CD4-positive, alpha-beta memory T cell (primary cell): Measurements from ENCODE around the gene SLC39A8. TPM values are rescaled to one million over a fixed set of nuclear protein-coding genes. Genes with fewer than 3 reads are reported as not detected.
A peak's percentile ranks its signal among the peaks of the same experiment; 100 is the strongest.

Source experiments
- CTCF ChIA-PET: fragments of 350-600 bp; sonication (Branson Sonifier 250); formaldehyde crosslinking; loops from one replicate; lab custom pipeline; 2021; ENCODE audit warnings: inconsistent platforms; ENCODE audit not compliant: partially characterized antibody; lab: Charles Lee
- POLR2A ChIA-PET: fragments of 350-600 bp; sonication (Branson Sonifier 250); formaldehyde crosslinking; loops from one replicate; lab custom pipeline; 2021; ENCODE audit not compliant: partially characterized antibody; lab: Charles Lee
- DNase-seq, 5 donors: peaks; one replicate each; pipeline versions ENCODE4 v3.0.0 to v3.0.0-alpha.2; 2020 to 2022; ENCODE audit warnings: mixed read lengths in 1 of 5
- H3K27ac ChIP-seq: one replicate; pipeline ENCODE4 v1.7.0; 2013; ENCODE audit warnings: low read depth, low read length
- H3K27me3 ChIP-seq: 2 replicates; pipeline ENCODE4 v1.7.0; 2013; ENCODE audit warnings: mild to moderate bottlenecking, low read length, moderate library complexity; ENCODE audit not compliant: insufficient read depth
- H3K36me3 ChIP-seq: 2 replicates; pipeline ENCODE4 v1.7.0; 2013; ENCODE audit warnings: mild to moderate bottlenecking, low read length, moderate library complexity; ENCODE audit not compliant: insufficient read depth
- H3K4me1 ChIP-seq: 2 replicates; pipeline ENCODE4 v1.7.0; 2013; ENCODE audit warnings: mild to moderate bottlenecking, low read length, moderate library complexity; ENCODE audit not compliant: insufficient read depth
- H3K4me3 ChIP-seq, 2 donors: one replicate each; pipeline ENCODE4 v1.7.0; 2013; ENCODE audit warnings: low read length in 2 of 2, mild to moderate bottlenecking in 1 of 2
- H3K9me3 ChIP-seq, 2 donors: one replicate each; pipeline ENCODE4 v1.7.0; 2013; ENCODE audit warnings: low read length in 2 of 2, control low read depth in 1 of 2; ENCODE audit not compliant: control insufficient read depth in 1 of 2
- H3K27ac Mint-ChIP-seq, 7 donors: one replicate each; pipeline ENCODE4 v1.8.0; 2020 to 2021; ENCODE audit warnings: mixed read lengths in 7 of 7, mild to moderate bottlenecking in 6 of 7, inconsistent platforms in 3 of 7, moderate library complexity in 3 of 7
- H3K27me3 Mint-ChIP-seq, 2 donors: one replicate each; pipeline ENCODE4 v1.8.0; 2020 to 2021; ENCODE audit warnings: mixed read lengths in 2 of 2
- H3K36me3 Mint-ChIP-seq, 2 donors: one replicate each; pipeline ENCODE4 v1.8.0; 2020 to 2021; ENCODE audit warnings: mixed read lengths in 2 of 2, inconsistent platforms in 1 of 2, mild to moderate bottlenecking in 1 of 2
- H3K4me1 Mint-ChIP-seq, 4 donors: one replicate each; pipeline ENCODE4 v1.8.0; 2020 to 2021; ENCODE audit warnings: mixed read lengths in 4 of 4, mild to moderate bottlenecking in 1 of 4
- H3K4me3 Mint-ChIP-seq, 8 donors: one replicate each; pipeline ENCODE4 v1.8.0; 2020 to 2021; ENCODE audit warnings: mixed read lengths in 8 of 8, mild to moderate bottlenecking in 7 of 8, moderate library complexity in 6 of 8, inconsistent platforms in 3 of 8
- H3K9me3 Mint-ChIP-seq, 8 donors: one replicate each; pipeline ENCODE4 v1.8.0; 2020 to 2021; ENCODE audit warnings: mixed read lengths in 8 of 8, mild to moderate bottlenecking in 5 of 8, inconsistent platforms in 3 of 8, moderate library complexity in 1 of 8
- intact Hi-C: fragments of 100-400 bp; cut with micrococcal nuclease; formaldehyde crosslinking; loops from one replicate; pipeline ENCODE4 v1.15.1; 2023
- polyA plus RNA-seq, 2 donors: library from polyadenylated mRNA; unstranded; fragments of 300-500 nt; fragmentation: Illumina TruSeq; gene quantifications; one replicate each; pipeline ENCODE4 v1.2.3, GENCODE V29; 2021
- total RNA-seq, 2 experiments: library from RNA; stranded (reverse); gene quantifications; one replicate each; pipeline ENCODE4 v1.2.3, GENCODE V29; 2021

The SLC39A8 gene
- total and polyA plus RNA-seq, 4 experiments from 2014 or later: 24.6 to 112 (median 39.1) TPM

DNA sequence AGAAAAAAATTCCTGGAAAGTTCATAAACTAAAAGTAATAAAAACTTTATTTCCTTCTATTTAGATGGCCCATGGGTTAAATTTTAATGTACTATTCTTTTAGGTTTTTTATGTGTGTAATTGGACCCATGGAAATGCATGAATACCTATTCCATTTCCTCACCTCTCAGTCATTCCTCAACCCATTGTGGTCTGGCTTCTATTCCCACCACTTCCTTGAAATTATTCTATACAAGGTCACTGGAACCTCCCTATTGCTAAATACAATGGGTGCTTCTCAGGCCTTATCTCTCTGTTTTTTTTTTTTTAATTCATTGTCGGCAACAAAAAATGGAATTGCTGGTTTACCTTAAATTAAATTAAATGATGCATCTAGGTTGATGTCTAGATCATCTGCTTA is 17.2 kb downstream of the SLC39A8 start:
- H3K36me3 Mint-ChIP-seq: peaks cover 6% of the 10 kb centered on the region in 2 donors
- no peaks in the 10 kb centered on the region for H3K27me3 ChIP-seq
- DNase-seq: no peak
- intact Hi-C loops: no loop called here
- no peak overlapping the region for H3K4me3 Mint-ChIP-seq
- H3K27ac Mint-ChIP-seq: no peak overlapping the region
- ChIA-PET POLR2A (no interaction called here), CTCF (no interaction called here)
- no peaks in the 10 kb centered on the region for H3K9me3 ChIP-seq
- H3K4me1 Mint-ChIP-seq: peaks cover 33 to 61% (median 43%) of the 10 kb centered on the region in 4 donors
- H3K36me3 ChIP-seq: no peaks in the 10 kb centered on the region
- no peaks in the 10 kb centered on the region for H3K27me3 Mint-ChIP-seq
- no peak overlapping the region for H3K4me3 ChIP-seq
- no peak overlapping the region for H3K27ac ChIP-seq
- H3K9me3 Mint-ChIP-seq: no peaks in the 10 kb centered on the region
- peaks cover 4% of the 10 kb centered on the region for H3K4me1 ChIP-seq

DNA sequence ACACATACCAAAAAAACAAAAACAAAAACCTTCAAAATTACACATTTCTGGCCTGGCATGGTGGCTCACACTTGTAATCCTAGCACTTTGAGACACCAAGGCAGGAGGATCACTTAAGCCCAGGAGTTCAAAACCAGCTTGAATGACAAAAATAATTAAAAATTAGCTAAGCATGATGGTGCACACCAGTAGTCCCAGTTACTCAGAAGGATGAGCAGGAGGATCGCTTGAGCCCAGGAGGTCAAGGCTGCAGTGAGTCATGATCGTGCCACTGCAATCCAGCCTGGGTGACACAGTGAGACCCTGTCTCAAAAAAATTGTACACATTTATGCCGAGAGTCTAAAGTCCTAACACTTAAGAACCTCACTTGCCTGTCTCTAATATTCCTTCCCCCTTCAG is 18.3 kb downstream of the SLC39A8 start:
- Histone ChIP-seq H3K9me3 (no peaks in the 10 kb centered on the region), H3K4me1 (peaks cover 4% of the 10 kb centered on the region), H3K36me3 (no peaks in the 10 kb centered on the region), H3K27me3 (no peaks in the 10 kb centered on the region), H3K27ac (no peak overlapping the region), H3K4me3 (no peak overlapping the region)
- intact Hi-C loops: no loop called here
- no peaks in the 10 kb centered on the region for H3K27me3 Mint-ChIP-seq
- peaks cover 30 to 60% (median 37%) of the 10 kb centered on the region in 4 donors for H3K4me1 Mint-ChIP-seq
- no peaks in the 10 kb centered on the region for H3K9me3 Mint-ChIP-seq
- POLR2A ChIA-PET: no interaction called here
- no peak for DNase-seq
- H3K4me3 Mint-ChIP-seq: no peak overlapping the region
- H3K36me3 Mint-ChIP-seq: peaks cover 3 to 4% of the 10 kb centered on the region in 2 donors
- CTCF ChIA-PET: no interaction called here
- H3K27ac Mint-ChIP-seq: no peak overlapping the region

DNA sequence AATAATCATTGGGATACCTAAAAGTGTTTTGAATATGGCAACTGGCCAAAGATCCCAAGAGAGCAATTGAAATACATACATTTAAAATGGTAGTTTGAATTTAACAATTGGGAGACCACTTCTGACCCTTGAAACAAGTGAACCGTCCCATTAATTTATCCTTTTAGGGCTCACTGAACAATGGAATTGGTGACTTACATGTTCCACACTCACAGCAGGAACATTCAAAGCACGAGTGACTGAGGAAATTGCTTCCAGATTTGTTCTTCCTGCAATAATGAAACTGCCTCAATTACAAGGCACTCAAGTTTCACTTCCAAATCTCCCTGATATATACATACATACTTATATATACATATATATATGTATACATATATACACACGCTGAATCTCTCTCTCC is 20.6 kb downstream of the SLC39A8 start:
- peaks cover 8 to 12% of the 10 kb centered on the region in 2 donors for H3K36me3 Mint-ChIP-seq
- Histone ChIP-seq H3K36me3 (no peaks in the 10 kb centered on the region), H3K27me3 (no peaks in the 10 kb centered on the region), H3K9me3 (no peaks in the 10 kb centered on the region), H3K4me3 (no peak overlapping the region), H3K4me1 (no peaks in the 10 kb centered on the region), H3K27ac (no peak overlapping the region)
- H3K9me3 Mint-ChIP-seq: no peaks in the 10 kb centered on the region
- intact Hi-C loops: no loop called here
- H3K4me1 Mint-ChIP-seq: peaks cover 18 to 52% (median 32%) of the 10 kb centered on the region in 4 donors
- H3K27me3 Mint-ChIP-seq: no peaks in the 10 kb centered on the region
- no peak overlapping the region for H3K4me3 Mint-ChIP-seq
- ChIA-PET POLR2A (no interaction called here), CTCF (no interaction called here)
- DNase-seq: no peak
- no peak overlapping the region for H3K27ac Mint-ChIP-seq

DNA sequence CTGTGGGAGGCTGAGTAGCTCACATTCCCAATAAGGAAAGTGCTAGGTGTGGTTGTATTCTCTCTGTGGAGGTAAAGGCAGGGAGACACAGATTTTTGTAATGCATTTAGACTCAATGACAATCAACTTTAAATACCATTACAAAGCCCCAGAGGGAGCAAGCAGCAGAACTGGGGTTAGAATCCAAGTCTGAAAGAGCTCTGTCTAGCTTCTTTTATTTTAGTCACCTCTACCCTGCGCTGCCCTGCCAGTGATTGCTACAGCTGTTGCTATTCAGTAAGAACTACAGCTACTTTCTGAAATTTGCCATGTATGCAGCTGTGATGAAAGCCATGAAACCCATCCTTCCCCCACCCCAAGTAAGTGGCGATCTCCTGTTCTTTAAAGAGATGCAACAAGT is 22.5 kb downstream of the SLC39A8 start:
- Histone ChIP-seq H3K36me3 (no peaks in the 10 kb centered on the region), H3K4me3 (no peak overlapping the region), H3K27me3 (no peaks in the 10 kb centered on the region), H3K9me3 (no peaks in the 10 kb centered on the region), H3K27ac (no peak overlapping the region), H3K4me1 (no peaks in the 10 kb centered on the region)
- Mint-ChIP-seq H3K4me1 (peaks cover 16 to 63% (median 34%) of the 10 kb centered on the region in 4 donors), H3K36me3 (peaks cover 13 to 22% of the 10 kb centered on the region in 2 donors), H3K27ac (no peak overlapping the region), H3K27me3 (no peaks in the 10 kb centered on the region), H3K4me3 (peak overlapping the region in 1 of 8 donors; percentile 0), H3K9me3 (peaks cover 0 to 2% (median 0%) of the 10 kb centered on the region in 8 donors)
- ChIA-PET CTCF (interaction anchor here (1.0 to 1.9 kb wide), 2 partner anchors 9 to 11 kb away, joined by 4 read pairs; no protein-coding TSS in a partner anchor), POLR2A (no interaction called here)
- no peak for DNase-seq
- intact Hi-C loops: no loop called here

DNA sequence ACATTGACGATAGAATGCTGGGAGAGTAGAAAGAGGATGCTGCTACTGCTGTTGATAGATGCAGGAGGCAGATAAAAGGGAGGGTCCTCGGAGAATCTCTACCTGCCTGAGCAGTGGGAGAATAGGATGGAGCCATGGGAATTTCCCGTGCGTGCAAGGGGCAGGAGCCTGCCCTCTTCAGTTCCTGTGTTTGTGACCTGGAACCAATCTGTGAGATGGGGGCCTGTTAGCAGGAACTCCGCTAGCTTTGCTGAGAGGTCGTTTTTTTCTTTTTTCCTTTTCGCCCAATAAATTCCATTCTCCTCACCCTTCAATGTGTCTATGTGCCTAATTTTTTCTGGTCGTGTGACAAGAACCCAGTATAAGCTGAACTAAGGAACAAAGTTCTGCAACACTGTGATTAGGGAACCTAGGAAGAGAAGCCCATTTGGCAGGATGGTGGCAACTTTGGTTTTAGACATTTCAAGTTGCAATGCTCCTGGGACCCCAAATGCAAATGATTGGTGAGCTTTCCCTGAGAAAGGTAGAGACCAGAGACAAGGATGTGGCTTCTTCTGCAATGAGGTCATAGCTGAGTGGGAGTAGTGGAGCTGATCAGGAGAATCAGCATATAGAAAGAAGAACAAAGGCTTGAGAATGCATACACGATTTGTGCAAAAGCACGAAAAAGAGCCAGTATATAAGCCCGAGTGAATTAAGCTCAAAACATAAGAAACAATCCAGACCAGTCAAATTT is 23.9 kb downstream of the SLC39A8 start:
- Histone ChIP-seq H3K27ac (no peak overlapping the region), H3K27me3 (no peaks in the 10 kb centered on the region), H3K4me3 (no peak overlapping the region), H3K4me1 (no peaks in the 10 kb centered on the region), H3K9me3 (no peaks in the 10 kb centered on the region), H3K36me3 (no peaks in the 10 kb centered on the region)
- CTCF ChIA-PET: interaction anchor here (1.9 kb wide), 1 partner anchor 12 kb away, joined by 4 read pairs; no protein-coding TSS in a partner anchor
- H3K4me1 Mint-ChIP-seq: peaks cover 6 to 53% (median 29%) of the 10 kb centered on the region in 4 donors
- H3K36me3 Mint-ChIP-seq: peaks cover 18 to 32% of the 10 kb centered on the region in 2 donors
- peaks cover 0 to 4% (median 0%) of the 10 kb centered on the region in 8 donors for H3K9me3 Mint-ChIP-seq
- intact Hi-C loops: no loop called here
- no peak for DNase-seq
- H3K27ac Mint-ChIP-seq: peak overlapping the region in 2 of 7 donors; percentile 54 to 83
- H3K27me3 Mint-ChIP-seq: no peaks in the 10 kb centered on the region
- no peak overlapping the region for H3K4me3 Mint-ChIP-seq
- POLR2A ChIA-PET: no interaction called here

DNA sequence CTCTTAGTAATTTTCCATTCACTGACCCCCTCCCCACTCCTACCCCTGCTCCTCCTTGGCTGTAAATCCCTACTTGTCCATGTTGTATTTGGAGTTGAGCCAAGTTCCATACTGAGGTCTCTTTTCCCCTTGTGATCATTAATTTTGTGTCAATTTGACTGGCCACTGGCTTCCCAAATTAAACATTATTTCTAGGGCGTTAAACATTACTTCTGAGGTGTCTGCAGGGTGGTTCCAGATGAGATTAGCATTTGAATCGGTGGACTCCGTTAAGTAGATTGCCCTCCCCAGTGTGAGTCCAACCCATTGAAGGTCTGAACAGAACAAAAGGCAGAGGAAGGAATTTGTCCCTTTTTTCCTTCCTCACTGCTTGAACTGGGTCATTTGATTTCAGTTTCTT is 25.7 kb downstream of the SLC39A8 start:
- no peaks in the 10 kb centered on the region for H3K36me3 ChIP-seq
- H3K4me3 Mint-ChIP-seq: no peak overlapping the region
- ChIA-PET POLR2A (no interaction called here), CTCF (interaction anchor here (2.5 kb wide), 1 partner anchor 19 kb away, joined by 11 read pairs; no protein-coding TSS in a partner anchor)
- DNase-seq: no peak
- H3K4me1 ChIP-seq: no peaks in the 10 kb centered on the region
- H3K27ac ChIP-seq: no peak overlapping the region
- peaks cover 24 to 38% of the 10 kb centered on the region in 2 donors for H3K36me3 Mint-ChIP-seq
- peaks cover 7 to 40% (median 25%) of the 10 kb centered on the region in 4 donors for H3K4me1 Mint-ChIP-seq
- peaks cover 0 to 4% (median 0%) of the 10 kb centered on the region in 8 donors for H3K9me3 Mint-ChIP-seq
- H3K27me3 ChIP-seq: no peaks in the 10 kb centered on the region
- no peaks in the 10 kb centered on the region for H3K27me3 Mint-ChIP-seq
- no peaks in the 10 kb centered on the region for H3K9me3 ChIP-seq
- H3K4me3 ChIP-seq: no peak overlapping the region
- intact Hi-C loops: no loop called here
- no peak overlapping the region for H3K27ac Mint-ChIP-seq

DNA sequence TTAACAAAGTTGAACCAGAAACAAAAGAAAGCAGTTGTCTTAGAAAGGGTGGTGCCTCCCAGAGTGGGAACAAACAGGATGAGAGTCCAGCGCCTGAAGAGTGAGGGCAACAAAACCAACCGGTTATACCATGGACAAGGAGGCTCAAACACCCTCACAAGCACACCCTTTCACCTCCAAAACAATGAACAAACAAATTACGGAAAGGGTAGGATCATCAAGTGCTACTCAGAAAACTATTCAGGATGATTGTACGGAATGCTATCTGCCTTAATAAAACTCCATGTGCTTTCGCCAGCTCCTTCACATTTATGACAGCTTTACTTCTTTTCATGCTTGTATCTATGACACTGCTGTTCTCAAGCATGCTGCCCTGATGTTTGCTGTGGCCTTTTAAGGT is 26.8 kb downstream of the SLC39A8 start:
- Mint-ChIP-seq H3K27ac (no peak overlapping the region), H3K4me3 (no peak overlapping the region), H3K4me1 (peaks cover 14 to 46% (median 31%) of the 10 kb centered on the region in 4 donors), H3K36me3 (peaks cover 32 to 48% of the 10 kb centered on the region in 2 donors), H3K27me3 (no peaks in the 10 kb centered on the region), H3K9me3 (peaks cover 0 to 4% (median 0%) of the 10 kb centered on the region in 8 donors)
- H3K27me3 ChIP-seq: no peaks in the 10 kb centered on the region
- no peak overlapping the region for H3K27ac ChIP-seq
- DNase-seq: no peak
- no peaks in the 10 kb centered on the region for H3K4me1 ChIP-seq
- no peaks in the 10 kb centered on the region for H3K9me3 ChIP-seq
- CTCF ChIA-PET: interaction anchor here (2.5 kb wide), 1 partner anchor 18 kb away, joined by 11 read pairs; no protein-coding TSS in a partner anchor
- no peaks in the 10 kb centered on the region for H3K36me3 ChIP-seq
- no peak overlapping the region for H3K4me3 ChIP-seq
- POLR2A ChIA-PET: no interaction called here
- intact Hi-C loops: no loop called here
